SK-N-SH treated with all-trans-retinoic acid at 6 μM for 48 hours (cell line): ENCODE results near the gene DNASE1L2.

Experiments used
- ESRRG ChIP-seq: fragments of 250-450 bp; sonication (Bioruptor Pico); IDR thresholded peaks from 2 replicates; pipeline ENCODE4 v1.6.1; 2021; ENCODE audit warnings: mild to moderate bottlenecking
- GLIS3 ChIP-seq: fragments of 250-450 bp; sonication (Bioruptor Pico); IDR thresholded peaks from 2 replicates; pipeline ENCODE4 v1.5.0; 2020; ENCODE audit warnings: mild to moderate bottlenecking, moderate library complexity
- ISL1 ChIP-seq: fragments of 250-450 bp; sonication (Bioruptor Pico); IDR thresholded peaks from 2 replicates; pipeline ENCODE4 v2.1.2; 2022; ENCODE audit warnings: mild to moderate bottlenecking, moderate library complexity
- PPARA ChIP-seq: fragments of 250-450 bp; sonication (Bioruptor Pico); IDR thresholded peaks from 2 replicates; pipeline ENCODE4 v1.5.0; 2020; ENCODE audit warnings: mild to moderate bottlenecking, borderline replicate concordance
- RARB ChIP-seq: fragments of 250-450 bp; sonication (Bioruptor Pico); IDR thresholded peaks from 2 replicates; pipeline ENCODE4 v1.8.0; 2021; ENCODE audit warnings: mild to moderate bottlenecking, moderate library complexity
- SNAI2 ChIP-seq: fragments of 250-450 bp; sonication (Bioruptor Pico); IDR thresholded peaks from 2 replicates; pipeline ENCODE4 v1.5.0; 2020; ENCODE audit warnings: mild to moderate bottlenecking, moderate library complexity
- TOX ChIP-seq: fragments of 250-450 bp; sonication (Bioruptor Pico); IDR thresholded peaks from 2 replicates; pipeline ENCODE4 v1.8.0; 2021; ENCODE audit warnings: mild to moderate bottlenecking, moderate library complexity, borderline replicate concordance
- ZFP3 ChIP-seq: fragments of 250-450 bp; sonication (Bioruptor Pico); IDR thresholded peaks from 2 replicates; pipeline ENCODE4 v1.5.0; 2020; ENCODE audit warnings: mild to moderate bottlenecking, moderate library complexity
- ZFP30 ChIP-seq: fragments of 450-650 bp; formaldehyde crosslinking; IDR thresholded peaks from 2 replicates; pipeline ENCODE4 v1.5.0; 2022; ENCODE audit warnings: mild to moderate bottlenecking, moderate library complexity
- TF ChIP-seq, protein P1 (sequence below): fragments of 250-450 bp; sonication (Bioruptor Pico); IDR thresholded peaks from 2 replicates; pipeline ENCODE4 v1.8.0; 2020; ENCODE audit warnings: mild to moderate bottlenecking, moderate library complexity, borderline replicate concordance
- TF ChIP-seq, protein P2 (sequence below): fragments of 250-450 bp; sonication (Bioruptor Pico); IDR thresholded peaks from 2 replicates; pipeline ENCODE4 v1.5.1; 2020; ENCODE audit warnings: low read depth, mild to moderate bottlenecking, moderate library complexity

DNA sequence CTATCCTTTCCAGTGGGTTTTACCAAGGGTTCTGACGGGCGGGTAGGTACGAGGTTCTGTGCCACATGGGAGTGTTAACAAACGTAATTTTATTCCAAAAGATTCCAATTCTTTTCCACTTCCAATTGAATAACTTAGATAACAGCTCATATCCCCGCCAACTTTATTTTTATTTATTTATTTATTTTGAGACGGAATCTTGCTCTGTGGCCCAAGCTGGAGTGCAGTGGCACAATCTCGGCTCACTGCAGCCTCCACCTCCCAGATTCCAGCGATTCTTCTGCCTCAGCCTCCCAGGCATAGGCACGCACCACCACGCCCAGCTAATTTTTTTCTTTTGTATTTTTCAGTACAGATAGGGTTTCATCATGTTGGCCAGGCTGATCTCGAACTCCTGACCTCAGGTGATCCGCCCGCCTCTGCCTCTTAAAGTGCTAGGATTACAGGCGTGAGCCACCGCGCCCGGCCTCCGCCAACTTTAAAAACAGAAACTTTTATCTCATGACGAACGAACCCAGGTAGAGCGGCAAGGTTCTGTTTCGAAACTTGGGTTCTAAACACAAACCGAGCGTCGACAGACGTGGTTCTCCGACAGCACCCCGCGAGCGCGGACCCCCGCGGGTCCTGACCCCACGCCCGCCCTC, 14.5 kb downstream of the DNASE1L2 start:
- TF ChIP-seq GLIS3 (CRISPR knock-in tag): no peak
- no peak for TF ChIP-seq RARB (CRISPR knock-in tag)
- TF ChIP-seq, protein P1, sequence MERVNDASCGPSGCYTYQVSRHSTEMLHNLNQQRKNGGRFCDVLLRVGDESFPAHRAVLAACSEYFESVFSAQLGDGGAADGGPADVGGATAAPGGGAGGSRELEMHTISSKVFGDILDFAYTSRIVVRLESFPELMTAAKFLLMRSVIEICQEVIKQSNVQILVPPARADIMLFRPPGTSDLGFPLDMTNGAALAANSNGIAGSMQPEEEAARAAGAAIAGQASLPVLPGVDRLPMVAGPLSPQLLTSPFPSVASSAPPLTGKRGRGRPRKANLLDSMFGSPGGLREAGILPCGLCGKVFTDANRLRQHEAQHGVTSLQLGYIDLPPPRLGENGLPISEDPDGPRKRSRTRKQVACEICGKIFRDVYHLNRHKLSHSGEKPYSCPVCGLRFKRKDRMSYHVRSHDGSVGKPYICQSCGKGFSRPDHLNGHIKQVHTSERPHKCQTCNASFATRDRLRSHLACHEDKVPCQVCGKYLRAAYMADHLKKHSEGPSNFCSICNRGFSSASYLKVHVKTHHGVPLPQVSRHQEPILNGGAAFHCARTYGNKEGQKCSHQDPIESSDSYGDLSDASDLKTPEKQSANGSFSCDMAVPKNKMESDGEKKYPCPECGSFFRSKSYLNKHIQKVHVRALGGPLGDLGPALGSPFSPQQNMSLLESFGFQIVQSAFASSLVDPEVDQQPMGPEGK (CRISPR knock-in tag): no peak
- no peak for TF ChIP-seq ISL1 (CRISPR knock-in tag)
- no peak for TF ChIP-seq SNAI2 (CRISPR knock-in tag)
- TF ChIP-seq, protein P2, sequence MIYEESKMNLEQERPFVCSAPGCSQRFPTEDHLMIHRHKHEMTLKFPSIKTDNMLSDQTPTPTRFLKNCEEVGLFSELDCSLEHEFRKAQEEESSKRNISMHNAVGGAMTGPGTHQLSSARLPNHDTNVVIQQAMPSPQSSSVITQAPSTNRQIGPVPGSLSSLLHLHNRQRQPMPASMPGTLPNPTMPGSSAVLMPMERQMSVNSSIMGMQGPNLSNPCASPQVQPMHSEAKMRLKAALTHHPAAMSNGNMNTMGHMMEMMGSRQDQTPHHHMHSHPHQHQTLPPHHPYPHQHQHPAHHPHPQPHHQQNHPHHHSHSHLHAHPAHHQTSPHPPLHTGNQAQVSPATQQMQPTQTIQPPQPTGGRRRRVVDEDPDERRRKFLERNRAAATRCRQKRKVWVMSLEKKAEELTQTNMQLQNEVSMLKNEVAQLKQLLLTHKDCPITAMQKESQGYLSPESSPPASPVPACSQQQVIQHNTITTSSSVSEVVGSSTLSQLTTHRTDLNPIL: no peak
- TF ChIP-seq ZFP3 (CRISPR knock-in tag): no peak
- TF ChIP-seq TOX (CRISPR knock-in tag): no peak
- TF ChIP-seq PPARA (CRISPR knock-in tag): no peak
- TF ChIP-seq ZFP30 (CRISPR knock-in tag): no peak
- no peak for TF ChIP-seq ESRRG (CRISPR knock-in tag)
